SK-N-SH (cell line): ENCODE measurements around the gene FAM177A1. TPM values are rescaled to one million over a fixed set of nuclear protein-coding genes. Genes with fewer than 3 reads are reported as not detected.

Experiments used
- CTCF ChIA-PET: fragments of 300-600, 350-600 bp; formaldehyde crosslinking; extraction: SDS; loops from one replicate; lab custom pipeline; 2021; lab: Yijun Ruan, JAX
- POLR2A ChIA-PET: fragments of 350-600 bp; sonication (Branson Sonifier 250); formaldehyde crosslinking; extraction: SDS; loops from one replicate; lab custom pipeline; 2020; ENCODE audit warnings: antibody characterized with exemption, inconsistent platforms; lab: Yijun Ruan, JAX
- DNase-seq: peaks from one replicate; pipeline ENCODE4 v3.0.0; 2012
- H2AFZ ChIP-seq: fragments of 200-600 bp; sonication (generic); 2 replicates; pipeline ENCODE4 v1.8.1; 2016; ENCODE audit warnings: antibody characterized with exemption, mild to moderate bottlenecking, low read depth
- H3F3A ChIP-seq: fragments of 200-600 bp; sonication (generic); replicated peaks from 2 replicates; pipeline ENCODE3; 2016; ENCODE audit warnings: antibody characterized with exemption, mild to moderate bottlenecking; ENCODE audit not compliant: insufficient read depth
- H3K27ac ChIP-seq, 2 experiments: fragments of 200-500 bp in 1 of 2; fragments of 200-600 bp in 1 of 2; sonication (Bioruptor generic) in 1 of 2; sonication (generic), shearing (Covaris generic) in 1 of 2; 2 replicates each; pipeline versions ENCODE4 v1.5.1 to v1.6.1; 2014 to 2016; ENCODE audit warnings: low read depth in 2 of 2, inconsistent platforms in 1 of 2, low read length in 1 of 2, mild to moderate bottlenecking in 1 of 2, mixed read lengths in 1 of 2
- H3K27me3 ChIP-seq: fragments of 200-600 bp; sonication (generic), shearing (Covaris generic); 2 replicates; pipeline ENCODE4 v1.6.1; 2016; ENCODE audit warnings: mixed run types; ENCODE audit not compliant: insufficient read depth
- H3K36me3 ChIP-seq, 2 experiments: fragments of 200-500 bp in 1 of 2; fragments of 200-600 bp in 1 of 2; sonication (Bioruptor generic) in 1 of 2; sonication (generic) in 1 of 2; replicated peaks in 1 of 2; 2 replicates each; pipeline versions ENCODE3 to v1.5.1; 2014 to 2016; ENCODE audit warnings: low read length in 1 of 2, mild to moderate bottlenecking in 1 of 2; ENCODE audit not compliant: insufficient read depth in 2 of 2, control insufficient read depth in 1 of 2
- H3K4me1 ChIP-seq, 2 experiments: fragments of 200-500 bp in 1 of 2; fragments of 200-600 bp in 1 of 2; sonication (Bioruptor generic) in 1 of 2; sonication (generic), shearing (Covaris generic) in 1 of 2; 2 replicates each; pipeline versions ENCODE4 v1.5.1 to v1.6.1; 2014 to 2016; ENCODE audit warnings: low read depth in 1 of 2, low read length in 1 of 2, mixed run types in 1 of 2; ENCODE audit not compliant: insufficient read depth in 2 of 2, control insufficient read depth in 1 of 2
- H3K4me2 ChIP-seq: fragments of 200-600 bp; sonication (generic), shearing (Covaris generic); 2 replicates; pipeline ENCODE4 v1.6.1; 2017; ENCODE audit warnings: mixed run types
- H3K4me3 ChIP-seq, 2 experiments: fragments of 200-500 bp in 1 of 2; fragments of 200-600 bp in 1 of 2; sonication (Bioruptor generic) in 1 of 2; sonication (generic), shearing (Covaris generic) in 1 of 2; 2 replicates each; pipeline versions ENCODE4 v1.5.1 to v1.8.1; 2014 to 2016; ENCODE audit warnings: low read depth in 2 of 2, inconsistent platforms in 1 of 2, low read length in 1 of 2, mild to moderate bottlenecking in 1 of 2, mixed read lengths in 1 of 2, moderate library complexity in 1 of 2
- H3K79me2 ChIP-seq: fragments of 200-600 bp; sonication (generic); 2 replicates; pipeline ENCODE4 v1.8.1; 2017; ENCODE audit warnings: mild to moderate bottlenecking; ENCODE audit not compliant: insufficient read depth
- H3K9ac ChIP-seq: fragments of 200-600 bp; sonication (generic); 2 replicates; pipeline ENCODE4 v1.6.1; 2017; ENCODE audit warnings: mixed run types
- H3K9me2 ChIP-seq: fragments of 200-600 bp; sonication (generic); 2 replicates; pipeline ENCODE4 v1.6.1; 2017; ENCODE audit warnings: mixed run types
- H3K9me3 ChIP-seq: fragments of 200-600 bp; sonication (generic); 2 replicates; pipeline ENCODE4 v1.6.1; 2017; ENCODE audit warnings: mixed run types, mild to moderate bottlenecking, moderate library complexity
- H4K20me1 ChIP-seq: fragments of 200-600 bp; sonication (generic); 2 replicates; pipeline ENCODE4 v1.6.1; 2017; ENCODE audit warnings: mild to moderate bottlenecking, mixed run types; ENCODE audit not compliant: insufficient read depth
- EZH2phosphoT487 ChIP-seq: fragments of 200-600 bp; sonication (generic); IDR thresholded peaks from 2 replicates; pipeline ENCODE4 v1.6.1; 2017; ENCODE audit warnings: low read depth, mixed run types, mild to moderate bottlenecking, antibody characterized with exemption, moderate library complexity, borderline replicate concordance
- FOXM1 ChIP-seq: IDR thresholded peaks from 2 replicates; pipeline ENCODE4 v1.4.0; 2012; ENCODE audit warnings: low read depth, mild to moderate bottlenecking
- JUND ChIP-seq: IDR thresholded peaks from 2 replicates; pipeline ENCODE4 v1.4.0; 2012
- MEF2A ChIP-seq: IDR thresholded peaks from 2 replicates; pipeline ENCODE4 v1.4.0; 2012; ENCODE audit warnings: low read depth, borderline replicate concordance
- MXI1 ChIP-seq: IDR thresholded peaks from 2 replicates; pipeline ENCODE4 v1.6.1; 2012; ENCODE audit warnings: mild to moderate bottlenecking, low read depth, low read length, improper control_type of control experiment
- NRF1 ChIP-seq: IDR thresholded peaks from 2 replicates; pipeline ENCODE4 v1.6.1; 2012; ENCODE audit warnings: low read depth, mild to moderate bottlenecking, low read length
- PBX3 ChIP-seq: IDR thresholded peaks from 2 replicates; pipeline ENCODE4; 2012
- RAD21 ChIP-seq: IDR thresholded peaks from 2 replicates; pipeline ENCODE4 v1.6.1; 2012; ENCODE audit warnings: mild to moderate bottlenecking, low read length
- SMC3 ChIP-seq: IDR thresholded peaks from 2 replicates; pipeline ENCODE4 v1.6.1; 2012; ENCODE audit warnings: low read depth, low read length, improper control_type of control experiment
- TAF1 ChIP-seq: IDR thresholded peaks from 2 replicates; pipeline ENCODE4 v1.6.1; 2012; ENCODE audit warnings: low read depth, mild to moderate bottlenecking, low read length, moderate library complexity, borderline replicate concordance
- TEAD4 ChIP-seq: IDR thresholded peaks from 2 replicates; pipeline ENCODE4 v1.4.0; 2012; ENCODE audit warnings: mild to moderate bottlenecking, borderline replicate concordance; ENCODE audit not compliant: insufficient read depth
- WGBS: methylation state at CpG from one replicate; pipeline ENCODE4 v1.1.6; 2017; ENCODE audit warnings: low lambda C conversion rate; 5-methylcytosine and 5-hydroxymethylcytosine counted together
- polyA plus RNA-seq, 3 experiments: library from polyadenylated mRNA; depleted of rRNA; stranded (reverse); fragments of >200 nt; gene quantifications; 2 replicates each; pipeline ENCODE4 v1.2.3, GENCODE V29; 2012
- TF ChIP-seq, protein P1 (sequence below): fragments of 200-600 bp; sonication (generic); IDR thresholded peaks from 2 replicates; pipeline ENCODE4 v1.6.1; 2017; ENCODE audit warnings: antibody characterized with exemption, mild to moderate bottlenecking, moderate library complexity
- TF ChIP-seq, protein P2 (sequence below): IDR thresholded peaks from 2 replicates; pipeline ENCODE4 v1.6.1; 2012; ENCODE audit warnings: mild to moderate bottlenecking, low read depth, low read length, moderate library complexity

Gene FAM177A1
- polyA plus RNA-seq, 1 of the 3 experiments (the other 2 are of a cell fraction): 36.7 TPM

- H2AFZ ChIP-seq: no peak overlapping the region
- H3K9ac ChIP-seq: no peak overlapping the region
- H3K4me1 ChIP-seq: no peaks in the 10 kb centered on the region
- H3F3A ChIP-seq: no peaks in the 10 kb centered on the region
- H3K4me2 ChIP-seq: no peak overlapping the region
- peaks cover 32% of the 10 kb centered on the region for H3K79me2 ChIP-seq
- 95% methylated on average over 2 of the region's 2 CpGs for WGBS
- DNase-seq: no peak
- no peaks in the 10 kb centered on the region for H3K9me2 ChIP-seq
- no peaks in the 10 kb centered on the region for H3K27me3 ChIP-seq
- peaks cover 27 to 61% of the 10 kb centered on the region in 2 experiments for H3K36me3 ChIP-seq
- H3K27ac ChIP-seq: no peak overlapping the region
- no peaks in the 10 kb centered on the region for H3K9me3 ChIP-seq
- POLR2A ChIA-PET: no interaction called here
- H4K20me1 ChIP-seq: no peaks in the 10 kb centered on the region
- TF ChIP-seq TAF1 (no peak), NRF1 (no peak), EZH2phosphoT487 (no peak), SMC3 (no peak), PBX3 (no peak), TEAD4 (no peak), FOXM1 (no peak), MEF2A (no peak), RAD21 (no peak), MXI1 (no peak), JUND (no peak)
- TF ChIP-seq, protein P1, sequence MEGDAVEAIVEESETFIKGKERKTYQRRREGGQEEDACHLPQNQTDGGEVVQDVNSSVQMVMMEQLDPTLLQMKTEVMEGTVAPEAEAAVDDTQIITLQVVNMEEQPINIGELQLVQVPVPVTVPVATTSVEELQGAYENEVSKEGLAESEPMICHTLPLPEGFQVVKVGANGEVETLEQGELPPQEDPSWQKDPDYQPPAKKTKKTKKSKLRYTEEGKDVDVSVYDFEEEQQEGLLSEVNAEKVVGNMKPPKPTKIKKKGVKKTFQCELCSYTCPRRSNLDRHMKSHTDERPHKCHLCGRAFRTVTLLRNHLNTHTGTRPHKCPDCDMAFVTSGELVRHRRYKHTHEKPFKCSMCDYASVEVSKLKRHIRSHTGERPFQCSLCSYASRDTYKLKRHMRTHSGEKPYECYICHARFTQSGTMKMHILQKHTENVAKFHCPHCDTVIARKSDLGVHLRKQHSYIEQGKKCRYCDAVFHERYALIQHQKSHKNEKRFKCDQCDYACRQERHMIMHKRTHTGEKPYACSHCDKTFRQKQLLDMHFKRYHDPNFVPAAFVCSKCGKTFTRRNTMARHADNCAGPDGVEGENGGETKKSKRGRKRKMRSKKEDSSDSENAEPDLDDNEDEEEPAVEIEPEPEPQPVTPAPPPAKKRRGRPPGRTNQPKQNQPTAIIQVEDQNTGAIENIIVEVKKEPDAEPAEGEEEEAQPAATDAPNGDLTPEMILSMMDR: no peak
- TF ChIP-seq, protein P2, sequence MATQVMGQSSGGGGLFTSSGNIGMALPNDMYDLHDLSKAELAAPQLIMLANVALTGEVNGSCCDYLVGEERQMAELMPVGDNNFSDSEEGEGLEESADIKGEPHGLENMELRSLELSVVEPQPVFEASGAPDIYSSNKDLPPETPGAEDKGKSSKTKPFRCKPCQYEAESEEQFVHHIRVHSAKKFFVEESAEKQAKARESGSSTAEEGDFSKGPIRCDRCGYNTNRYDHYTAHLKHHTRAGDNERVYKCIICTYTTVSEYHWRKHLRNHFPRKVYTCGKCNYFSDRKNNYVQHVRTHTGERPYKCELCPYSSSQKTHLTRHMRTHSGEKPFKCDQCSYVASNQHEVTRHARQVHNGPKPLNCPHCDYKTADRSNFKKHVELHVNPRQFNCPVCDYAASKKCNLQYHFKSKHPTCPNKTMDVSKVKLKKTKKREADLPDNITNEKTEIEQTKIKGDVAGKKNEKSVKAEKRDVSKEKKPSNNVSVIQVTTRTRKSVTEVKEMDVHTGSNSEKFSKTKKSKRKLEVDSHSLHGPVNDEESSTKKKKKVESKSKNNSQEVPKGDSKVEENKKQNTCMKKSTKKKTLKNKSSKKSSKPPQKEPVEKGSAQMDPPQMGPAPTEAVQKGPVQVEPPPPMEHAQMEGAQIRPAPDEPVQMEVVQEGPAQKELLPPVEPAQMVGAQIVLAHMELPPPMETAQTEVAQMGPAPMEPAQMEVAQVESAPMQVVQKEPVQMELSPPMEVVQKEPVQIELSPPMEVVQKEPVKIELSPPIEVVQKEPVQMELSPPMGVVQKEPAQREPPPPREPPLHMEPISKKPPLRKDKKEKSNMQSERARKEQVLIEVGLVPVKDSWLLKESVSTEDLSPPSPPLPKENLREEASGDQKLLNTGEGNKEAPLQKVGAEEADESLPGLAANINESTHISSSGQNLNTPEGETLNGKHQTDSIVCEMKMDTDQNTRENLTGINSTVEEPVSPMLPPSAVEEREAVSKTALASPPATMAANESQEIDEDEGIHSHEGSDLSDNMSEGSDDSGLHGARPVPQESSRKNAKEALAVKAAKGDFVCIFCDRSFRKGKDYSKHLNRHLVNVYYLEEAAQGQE: no peak
- TF ChIP-seq, all 33 proteins: peak for 0
- CTCF ChIA-PET: interaction anchor here (0.6 to 1.1 kb wide), 2 partner anchors 14 to 27 kb away, joined by 3 read pairs; no protein-coding TSS in a partner anchor
- H3K4me3 ChIP-seq: no peak overlapping the region
Observed at GRCh38 chr14:35114036-35114435, 68.0 kb downstream of the FAM177A1 start.
